ENCODE data around the gene CST1.

DNA sequence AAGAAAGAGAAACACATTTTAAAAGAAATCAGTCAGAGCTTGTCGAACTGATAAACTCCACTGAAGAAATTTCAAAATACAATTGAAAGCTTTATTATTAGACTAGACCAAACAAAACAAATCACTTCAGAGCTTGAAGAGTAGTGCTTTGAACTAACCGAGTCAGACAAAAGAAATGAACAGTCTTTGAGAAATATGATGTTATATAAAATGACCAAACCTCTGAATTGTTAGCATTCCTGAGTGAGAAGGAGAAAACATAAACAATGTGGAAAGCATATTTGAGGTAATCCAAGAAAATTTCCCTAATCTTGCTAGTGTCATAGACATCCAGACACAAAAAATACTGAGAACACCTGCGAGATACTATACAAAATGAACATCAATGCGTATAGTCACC, 48.7 kb downstream of the CST1 start:
- no peak for TF ChIP-seq YY1 (IDR thresholded peaks at IDR 0.05; ENCODE audit: insufficient read depth, insufficient read length)
- no peak for TF ChIP-seq SUZ12 (IDR thresholded peaks at IDR 0.05; ENCODE audit: extremely low read depth, insufficient read depth, insufficient read length)

All from NT2/D1 (cell line).